ENCODE data around the gene KIAA2012.
"Not testable (repeated sequence)": the region's sequence is repeated elsewhere in the genome, so short reads cannot be mapped to it uniquely, and the experiment has no call there.

Gene KIAA2012

GRCh38 chr2:202196727-202197126, 123.7 kb downstream of the KIAA2012 start:
- no peak for DNase-seq (ENCODE audit: low read depth in 2 of 2)

GRCh38 chr2:202201220-202202160, 128.4 kb downstream of the KIAA2012 start:
- DNase-seq (ENCODE audit: low read depth in 2 of 2) = no peak

- no peak for DNase-seq (ENCODE audit: low read depth in 2 of 2)
Measured at GRCh38 chr2:202203348-202203747, 130.3 kb downstream of the KIAA2012 start.

- no peak for DNase-seq (ENCODE audit: low read depth in 2 of 2)
Measured at GRCh38 chr2:202204855-202205254, 131.8 kb downstream of the KIAA2012 start.

- no peak for DNase-seq (ENCODE audit: low read depth in 2 of 2)
Measured at GRCh38 chr2:202208526-202208925, 135.5 kb downstream of the KIAA2012 start.

GRCh38 chr2:202215179-202215578, 142.1 kb downstream of the KIAA2012 start:
- DNase-seq (ENCODE audit: low read depth in 2 of 2) = no peak

GRCh38 chr2:202221873-202222272, 148.8 kb downstream of the KIAA2012 start:
- no peak for DNase-seq (ENCODE audit: low read depth in 2 of 2)

- peak; percentile 8 to 12 for DNase-seq (ENCODE audit: low read depth in 2 of 2)
Measured at GRCh38 chr2:202237787-202238233, 164.8 kb downstream of the KIAA2012 start.

- peak; percentile 86 to 90 for DNase-seq (ENCODE audit: low read depth in 2 of 2)
Measured at GRCh38 chr2:202238234-202239197, 165.5 kb downstream of the KIAA2012 start, which contains the start of gene SUMO1. TSS of gene SUMO1 (minus strand) at chr2:202238597. CDS start at chr2:202238451, 146 bp downstream.

GRCh38 chr2:202247710-202248109, 174.7 kb downstream of the KIAA2012 start:
- not testable (repeated sequence) for DNase-seq (ENCODE audit: low read depth in 2 of 2)

- no peak for DNase-seq (ENCODE audit: low read depth in 2 of 2)
Measured at GRCh38 chr2:202249521-202250253, 176.6 kb downstream of the KIAA2012 start.

- DNase-seq (ENCODE audit: low read depth in 2 of 2) = no peak
Measured at GRCh38 chr2:202251494-202251893, 178.4 kb downstream of the KIAA2012 start.

All from stimulated activated CD4-positive, alpha-beta T cell treated with anti-CD3 and anti-CD28 coated beads, Interleukin-12 subunit alpha, Interleukin-12 subunit beta, amount 100 ng/mL, for 24 hours (primary cell).